SK-N-SH treated with all-trans-retinoic acid at 6 μM for 48 hours (cell line): ENCODE data around the gene HLA-DPA1.

Experiments used
- ATAC-seq: fragments of 200-7000 bp; cut with Tn5 transposase; 3 replicates; pipeline ENCODE4 v1.9.1; 2020; ENCODE audit warnings: mild to moderate bottlenecking, moderate library complexity
- ARNTL ChIP-seq: fragments of 450-650 bp; formaldehyde crosslinking; IDR thresholded peaks from 2 replicates; pipeline ENCODE4 v1.5.0; 2020; ENCODE audit warnings: low read depth, mild to moderate bottlenecking, moderate library complexity, borderline replicate concordance
- BACH2 ChIP-seq: fragments of 250-450 bp; sonication (Bioruptor Pico); IDR thresholded peaks from 2 replicates; pipeline ENCODE4 v1.9.0; 2021; ENCODE audit warnings: mild to moderate bottlenecking, borderline replicate concordance
- CREB5 ChIP-seq: fragments of 250-450 bp; sonication (Bioruptor Pico); IDR thresholded peaks from 2 replicates; pipeline ENCODE4 v1.5.1; 2020; ENCODE audit warnings: low read depth, mild to moderate bottlenecking, moderate library complexity
- CSDC2 ChIP-seq: fragments of 250-450 bp; sonication (Bioruptor Pico); IDR thresholded peaks from 2 replicates; pipeline ENCODE4 v1.5.0; 2020; ENCODE audit warnings: mild to moderate bottlenecking, moderate library complexity
- CSRNP3 ChIP-seq: fragments of 250-450 bp; sonication (Bioruptor Pico); IDR thresholded peaks from 2 replicates; pipeline ENCODE4 v1.5.1; 2021; ENCODE audit warnings: mild to moderate bottlenecking, moderate library complexity
- GLIS3 ChIP-seq: fragments of 250-450 bp; sonication (Bioruptor Pico); IDR thresholded peaks from 2 replicates; pipeline ENCODE4 v1.5.0; 2020; ENCODE audit warnings: mild to moderate bottlenecking, moderate library complexity
- ISL1 ChIP-seq: fragments of 250-450 bp; sonication (Bioruptor Pico); IDR thresholded peaks from 2 replicates; pipeline ENCODE4 v2.1.2; 2022; ENCODE audit warnings: mild to moderate bottlenecking, moderate library complexity
- OSR1 ChIP-seq: fragments of 250-450 bp; sonication (Bioruptor Pico); IDR thresholded peaks from 2 replicates; pipeline ENCODE4 v1.8.0; 2022; ENCODE audit warnings: moderate library complexity, mild to moderate bottlenecking, inconsistent platforms
- PATZ1 ChIP-seq: fragments of 250-450 bp; sonication (Bioruptor Pico); IDR thresholded peaks from 2 replicates; pipeline ENCODE4 v1.8.0; 2020; ENCODE audit warnings: mild to moderate bottlenecking, moderate library complexity, borderline replicate concordance
- POU6F1 ChIP-seq: fragments of 250-450 bp; sonication (Bioruptor Pico); IDR thresholded peaks from 2 replicates; pipeline ENCODE4 v1.8.0; 2021; ENCODE audit warnings: low read depth, mild to moderate bottlenecking, moderate library complexity, borderline replicate concordance
- PPARA ChIP-seq: fragments of 250-450 bp; sonication (Bioruptor Pico); IDR thresholded peaks from 2 replicates; pipeline ENCODE4 v1.5.0; 2020; ENCODE audit warnings: mild to moderate bottlenecking, borderline replicate concordance
- RARB ChIP-seq: fragments of 250-450 bp; sonication (Bioruptor Pico); IDR thresholded peaks from 2 replicates; pipeline ENCODE4 v1.8.0; 2021; ENCODE audit warnings: mild to moderate bottlenecking, moderate library complexity
- SNAI2 ChIP-seq: fragments of 250-450 bp; sonication (Bioruptor Pico); IDR thresholded peaks from 2 replicates; pipeline ENCODE4 v1.5.0; 2020; ENCODE audit warnings: mild to moderate bottlenecking, moderate library complexity
- TCF4 ChIP-seq: fragments of 250-450 bp; sonication (Bioruptor Pico); IDR thresholded peaks from 2 replicates; pipeline ENCODE4 v1.8.0; 2021; ENCODE audit warnings: mild to moderate bottlenecking, moderate library complexity, borderline replicate concordance
- TOX ChIP-seq: fragments of 250-450 bp; sonication (Bioruptor Pico); IDR thresholded peaks from 2 replicates; pipeline ENCODE4 v1.8.0; 2021; ENCODE audit warnings: mild to moderate bottlenecking, moderate library complexity, borderline replicate concordance
- TSHZ2 ChIP-seq: fragments of 250-450 bp; sonication (Bioruptor Pico); IDR thresholded peaks from 2 replicates; pipeline ENCODE4 v1.5.0; 2020; ENCODE audit warnings: mild to moderate bottlenecking, moderate library complexity
- ZC3H10 ChIP-seq: fragments of 250-450 bp; sonication (Bioruptor Pico); IDR thresholded peaks from 2 replicates; pipeline ENCODE4 v1.5.1; 2021; ENCODE audit warnings: mild to moderate bottlenecking, moderate library complexity
- ZFP3 ChIP-seq: fragments of 250-450 bp; sonication (Bioruptor Pico); IDR thresholded peaks from 2 replicates; pipeline ENCODE4 v1.5.0; 2020; ENCODE audit warnings: mild to moderate bottlenecking, moderate library complexity
- ZFP30 ChIP-seq: fragments of 450-650 bp; formaldehyde crosslinking; IDR thresholded peaks from 2 replicates; pipeline ENCODE4 v1.5.0; 2022; ENCODE audit warnings: mild to moderate bottlenecking, moderate library complexity
- ZNF565 ChIP-seq: fragments of 450-650 bp; formaldehyde crosslinking; conservative IDR thresholded peaks from 2 replicates; pipeline ENCODE4 v1.5.0; 2020; ENCODE audit warnings: low read depth, mild to moderate bottlenecking, moderate library complexity
- ZNF70 ChIP-seq: fragments of 450-650 bp; formaldehyde crosslinking; IDR thresholded peaks from 2 replicates; pipeline ENCODE4 v1.5.0; 2020; ENCODE audit warnings: mild to moderate bottlenecking, moderate library complexity
- ZNF8 ChIP-seq: fragments of 450-650 bp; formaldehyde crosslinking; IDR thresholded peaks from 2 replicates; pipeline ENCODE4 v1.5.0; 2020; ENCODE audit warnings: mild to moderate bottlenecking, moderate library complexity

HLA-DPA1 gene

GRCh38 chr6:33088258-33088930, 14.9 kb upstream of the HLA-DPA1 start:
- TF ChIP-seq CREB5 (CRISPR knock-in tag): no peak
- no peak for ATAC-seq

GRCh38 chr6:33085627-33086026, 12.2 kb upstream of the HLA-DPA1 start:
- TF ChIP-seq PPARA (CRISPR knock-in tag) (no peak), ZC3H10 (no peak), OSR1 (CRISPR knock-in tag) (no peak), POU6F1 (CRISPR knock-in tag) (no peak), ISL1 (CRISPR knock-in tag) (no peak), GLIS3 (CRISPR knock-in tag) (no peak), TOX (no peak), PATZ1 (CRISPR knock-in tag) (no peak), TSHZ2 (CRISPR knock-in tag) (no peak), ZFP3 (CRISPR knock-in tag) (no peak), TCF4 (CRISPR knock-in tag) (no peak), CSDC2 (CRISPR knock-in tag) (no peak), ZFP30 (no peak), ZNF8 (no peak), SNAI2 (CRISPR knock-in tag) (no peak), ZNF565 (CRISPR knock-in tag) (no peak), ARNTL (CRISPR knock-in tag) (no peak), RARB (no peak), BACH2 (CRISPR knock-in tag) (no peak), CSRNP3 (no peak)
- no peak for ATAC-seq

- peak; percentile 62; the same call in 2 of the 3 replicates for ATAC-seq
- TF ChIP-seq CSDC2 (CRISPR knock-in tag): no peak
- no peak for TF ChIP-seq SNAI2 (CRISPR knock-in tag)
- no peak for TF ChIP-seq ZNF8
- no peak for TF ChIP-seq BACH2 (CRISPR knock-in tag)
- TF ChIP-seq ZFP3 (CRISPR knock-in tag): no peak
- no peak for TF ChIP-seq ZC3H10
- TF ChIP-seq RARB: no peak
- no peak for TF ChIP-seq TCF4 (CRISPR knock-in tag)
- no peak for TF ChIP-seq PATZ1 (CRISPR knock-in tag)
- TF ChIP-seq ZNF70 (CRISPR knock-in tag): no peak
- no peak for TF ChIP-seq ZNF565 (CRISPR knock-in tag)
- no peak for TF ChIP-seq CREB5 (CRISPR knock-in tag)
- TF ChIP-seq TSHZ2 (CRISPR knock-in tag): no peak
Measured at GRCh38 chr6:33082702-33083101, 9.3 kb upstream of the HLA-DPA1 start.
